Neural progenitor cell (in vitro differentiated cells): ENCODE measurements around the gene SELENOS. TPM values are rescaled to one million over a fixed set of nuclear protein-coding genes. Genes with fewer than 3 reads are reported as not detected.

ENCODE experiments used
- DNase-seq: peaks from one replicate; pipeline ENCODE4 v3.0.0-alpha.2; 2016; ENCODE audit warnings: low spot score
- H2AFZ ChIP-seq: fragments of 200-600 bp; sonication (generic); replicated peaks from 2 replicates; pipeline ENCODE4 v1.6.1; 2016; ENCODE audit warnings: antibody characterized with exemption
- H3F3A ChIP-seq: fragments of 200-600 bp; sonication (generic); 2 replicates; pipeline ENCODE4 v1.6.1; 2016; ENCODE audit warnings: antibody characterized with exemption, low read depth
- H3K27ac ChIP-seq: fragments of 200-600 bp; sonication (generic); 2 replicates; pipeline ENCODE4 v1.5.1; 2016; ENCODE audit warnings: mild to moderate bottlenecking
- H3K27me3 ChIP-seq: fragments of 200-600 bp; sonication (generic); 2 replicates; pipeline ENCODE4 v1.6.1; 2016; ENCODE audit warnings: mild to moderate bottlenecking, moderate library complexity
- H3K36me3 ChIP-seq: fragments of 200-600 bp; sonication (generic); 2 replicates; pipeline ENCODE4 v1.5.1; 2016
- H3K4me1 ChIP-seq: fragments of 200-600 bp; sonication (generic); 2 replicates; pipeline ENCODE4 v1.6.1; 2016; ENCODE audit warnings: mixed run types
- H3K4me2 ChIP-seq: fragments of 200-600 bp; sonication (generic); 2 replicates; pipeline ENCODE4 v1.6.1; 2016
- H3K4me3 ChIP-seq: fragments of 200-600 bp; sonication (generic); 2 replicates; pipeline ENCODE4 v1.5.1; 2016
- H3K79me2 ChIP-seq: fragments of 200-600 bp; sonication (generic); 2 replicates; pipeline ENCODE4 v1.6.1; 2016; ENCODE audit warnings: low read depth
- H3K9ac ChIP-seq: fragments of 200-600 bp; sonication (generic); 2 replicates; pipeline ENCODE4 v1.6.1; 2016
- H3K9me3 ChIP-seq: fragments of 200-600 bp; sonication (generic); 2 replicates; pipeline ENCODE4 v1.5.1; 2016; ENCODE audit warnings: low read depth
- H4K20me1 ChIP-seq: fragments of 200-600 bp; sonication (generic); 2 replicates; pipeline ENCODE4 v1.6.1; 2016; ENCODE audit warnings: low read depth
- H3K27ac Mint-ChIP-seq: 3 replicates; pipeline ENCODE4 v1.8.0; 2021; ENCODE audit warnings: mixed read lengths
- H3K27me3 Mint-ChIP-seq: 2 replicates; pipeline ENCODE4 v1.8.0; 2022; ENCODE audit warnings: low read depth, mild to moderate bottlenecking, inconsistent platforms, moderate library complexity, mixed read lengths; ENCODE audit not compliant: insufficient read depth
- H3K36me3 Mint-ChIP-seq: 3 replicates; pipeline ENCODE4 v1.8.0; 2021; ENCODE audit warnings: mixed read lengths
- H3K4me1 Mint-ChIP-seq: 3 replicates; pipeline ENCODE4 v1.8.0; 2021; ENCODE audit warnings: mixed read lengths
- H3K4me3 Mint-ChIP-seq: 3 replicates; pipeline ENCODE4 v1.8.0; 2021; ENCODE audit warnings: mild to moderate bottlenecking, moderate library complexity, mixed read lengths
- H3K9me3 Mint-ChIP-seq: 3 replicates; pipeline ENCODE4 v1.8.0; 2020; ENCODE audit warnings: mixed read lengths
- EZH2 ChIP-seq: fragments of 200-600 bp; sonication (generic); IDR thresholded peaks from 2 replicates; pipeline ENCODE4 v1.6.1; 2017; ENCODE audit warnings: antibody characterized with exemption, mild to moderate bottlenecking, moderate library complexity
- EZH2phosphoT487 ChIP-seq: fragments of 200-600 bp; sonication (generic); IDR thresholded peaks from 2 replicates; pipeline ENCODE4 v1.6.1; 2017; ENCODE audit warnings: antibody characterized with exemption
- total RNA-seq: library from RNA; depleted of rRNA; stranded (reverse); fragments of >200 nt; gene quantifications from 2 replicates; pipeline ENCODE4 v1.2.3, GENCODE V29; 2015; ENCODE audit warnings: low replicate concordance
- TF ChIP-seq, protein P1 (sequence below): fragments of 200-600 bp; sonication (generic); IDR thresholded peaks from 2 replicates; pipeline ENCODE4 v1.5.1; 2017; ENCODE audit warnings: antibody characterized with exemption, mild to moderate bottlenecking

SELENOS gene
- total RNA-seq, 1 donor from 2014 or later: 39.1 TPM

GRCh38 chr15:101237251-101237650 lies 40.0 kb downstream of the SELENOS start:
- Histone ChIP-seq H3K36me3 (no peaks in the 10 kb centered on the region), H3K4me2 (no peak overlapping the region), H4K20me1 (peaks cover 72% of the 10 kb centered on the region), H3K4me3 (no peak overlapping the region), H2AFZ (no peak overlapping the region), H3F3A (no peaks in the 10 kb centered on the region), H3K27me3 (no peaks in the 10 kb centered on the region), H3K9me3 (no peaks in the 10 kb centered on the region), H3K27ac (no peak overlapping the region), H3K9ac (no peak overlapping the region), H3K4me1 (peaks cover 4% of the 10 kb centered on the region), H3K79me2 (peaks cover 90% of the 10 kb centered on the region)
- Mint-ChIP-seq H3K27me3 (no peaks in the 10 kb centered on the region), H3K36me3 (peaks cover 57% of the 10 kb centered on the region), H3K9me3 (peaks cover 19% of the 10 kb centered on the region), H3K4me1 (peaks cover 6% of the 10 kb centered on the region), H3K27ac (no peak overlapping the region), H3K4me3 (no peak overlapping the region)
- no peak for TF ChIP-seq EZH2
- TF ChIP-seq, protein P1, sequence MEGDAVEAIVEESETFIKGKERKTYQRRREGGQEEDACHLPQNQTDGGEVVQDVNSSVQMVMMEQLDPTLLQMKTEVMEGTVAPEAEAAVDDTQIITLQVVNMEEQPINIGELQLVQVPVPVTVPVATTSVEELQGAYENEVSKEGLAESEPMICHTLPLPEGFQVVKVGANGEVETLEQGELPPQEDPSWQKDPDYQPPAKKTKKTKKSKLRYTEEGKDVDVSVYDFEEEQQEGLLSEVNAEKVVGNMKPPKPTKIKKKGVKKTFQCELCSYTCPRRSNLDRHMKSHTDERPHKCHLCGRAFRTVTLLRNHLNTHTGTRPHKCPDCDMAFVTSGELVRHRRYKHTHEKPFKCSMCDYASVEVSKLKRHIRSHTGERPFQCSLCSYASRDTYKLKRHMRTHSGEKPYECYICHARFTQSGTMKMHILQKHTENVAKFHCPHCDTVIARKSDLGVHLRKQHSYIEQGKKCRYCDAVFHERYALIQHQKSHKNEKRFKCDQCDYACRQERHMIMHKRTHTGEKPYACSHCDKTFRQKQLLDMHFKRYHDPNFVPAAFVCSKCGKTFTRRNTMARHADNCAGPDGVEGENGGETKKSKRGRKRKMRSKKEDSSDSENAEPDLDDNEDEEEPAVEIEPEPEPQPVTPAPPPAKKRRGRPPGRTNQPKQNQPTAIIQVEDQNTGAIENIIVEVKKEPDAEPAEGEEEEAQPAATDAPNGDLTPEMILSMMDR: no peak
- TF ChIP-seq EZH2phosphoT487: no peak
- DNase-seq: no peak

- H3K4me3 ChIP-seq: no peak overlapping the region
- no peak overlapping the region for H3K4me2 ChIP-seq
- H3K9ac ChIP-seq: no peak overlapping the region
- H4K20me1 ChIP-seq: peaks cover 48% of the 10 kb centered on the region
- H2AFZ ChIP-seq: no peak overlapping the region
- no peak overlapping the region for H3K27ac ChIP-seq
- Mint-ChIP-seq H3K27ac (no peak overlapping the region), H3K27me3 (no peaks in the 10 kb centered on the region), H3K4me1 (peaks cover 6% of the 10 kb centered on the region), H3K4me3 (no peak overlapping the region), H3K9me3 (peaks cover 25% of the 10 kb centered on the region), H3K36me3 (peaks cover 69% of the 10 kb centered on the region)
- no peak for DNase-seq
- no peaks in the 10 kb centered on the region for H3K27me3 ChIP-seq
- peaks cover 4% of the 10 kb centered on the region for H3K4me1 ChIP-seq
- no peaks in the 10 kb centered on the region for H3K36me3 ChIP-seq
- H3K9me3 ChIP-seq: peaks cover under 1% of the 10 kb centered on the region
- TF ChIP-seq, protein P1: no peak
- TF ChIP-seq EZH2: no peak
- TF ChIP-seq EZH2phosphoT487: no peak
- H3K79me2 ChIP-seq: peaks cover 90% of the 10 kb centered on the region
- no peaks in the 10 kb centered on the region for H3F3A ChIP-seq
Measured at GRCh38 chr15:101233651-101234280, 43.5 kb downstream of the SELENOS start.

DNA sequence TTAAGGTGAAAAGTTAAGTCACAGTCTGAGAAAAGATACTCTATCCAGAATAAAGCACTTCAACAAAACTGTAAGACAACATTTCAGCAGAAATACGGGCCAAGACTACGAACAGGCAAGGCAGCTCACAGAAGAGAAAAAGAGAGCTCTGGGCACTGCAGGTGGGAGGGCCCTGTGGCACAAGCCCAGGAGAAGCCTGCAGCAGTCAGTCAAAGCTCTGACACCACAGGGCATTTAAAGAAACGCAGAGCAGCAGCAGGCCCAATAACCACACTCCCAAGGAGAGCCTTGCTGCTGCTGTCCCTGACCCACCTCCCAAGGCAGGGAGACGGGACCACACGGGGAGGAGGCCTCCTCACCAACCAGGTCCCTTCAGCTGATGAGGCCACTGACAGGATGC lies 44.6 kb downstream of the SELENOS start:
- Mint-ChIP-seq H3K27me3 (no peaks in the 10 kb centered on the region), H3K36me3 (peaks cover 69% of the 10 kb centered on the region), H3K4me3 (no peak overlapping the region), H3K27ac (no peak overlapping the region), H3K9me3 (peaks cover 29% of the 10 kb centered on the region), H3K4me1 (peaks cover 6% of the 10 kb centered on the region)
- H3K4me3 ChIP-seq: no peak overlapping the region
- H3K4me2 ChIP-seq: no peak overlapping the region
- TF ChIP-seq, protein P1: no peak
- TF ChIP-seq EZH2phosphoT487 (no peak), EZH2 (no peak)
- no peaks in the 10 kb centered on the region for H3K27me3 ChIP-seq
- H3K9me3 ChIP-seq: peaks cover 4% of the 10 kb centered on the region
- no peaks in the 10 kb centered on the region for H3F3A ChIP-seq
- H3K4me1 ChIP-seq: peaks cover 4% of the 10 kb centered on the region
- H2AFZ ChIP-seq: no peak overlapping the region
- no peak overlapping the region for H3K27ac ChIP-seq
- peak; percentile 27 for DNase-seq
- peaks cover 5% of the 10 kb centered on the region for H3K36me3 ChIP-seq
- H4K20me1 ChIP-seq: peaks cover 40% of the 10 kb centered on the region
- peaks cover 90% of the 10 kb centered on the region for H3K79me2 ChIP-seq
- H3K9ac ChIP-seq: no peak overlapping the region
